Fibroblast of skin of left quadriceps (primary cell): ENCODE measurements around the gene SOCS6.

Source experiments
- DNase-seq, 2 experiments: peaks; one replicate each; pipeline ENCODE4 v3.0.0-alpha.2; 2013; ENCODE audit warnings: low read depth in 2 of 2

SOCS6 gene

DNA sequence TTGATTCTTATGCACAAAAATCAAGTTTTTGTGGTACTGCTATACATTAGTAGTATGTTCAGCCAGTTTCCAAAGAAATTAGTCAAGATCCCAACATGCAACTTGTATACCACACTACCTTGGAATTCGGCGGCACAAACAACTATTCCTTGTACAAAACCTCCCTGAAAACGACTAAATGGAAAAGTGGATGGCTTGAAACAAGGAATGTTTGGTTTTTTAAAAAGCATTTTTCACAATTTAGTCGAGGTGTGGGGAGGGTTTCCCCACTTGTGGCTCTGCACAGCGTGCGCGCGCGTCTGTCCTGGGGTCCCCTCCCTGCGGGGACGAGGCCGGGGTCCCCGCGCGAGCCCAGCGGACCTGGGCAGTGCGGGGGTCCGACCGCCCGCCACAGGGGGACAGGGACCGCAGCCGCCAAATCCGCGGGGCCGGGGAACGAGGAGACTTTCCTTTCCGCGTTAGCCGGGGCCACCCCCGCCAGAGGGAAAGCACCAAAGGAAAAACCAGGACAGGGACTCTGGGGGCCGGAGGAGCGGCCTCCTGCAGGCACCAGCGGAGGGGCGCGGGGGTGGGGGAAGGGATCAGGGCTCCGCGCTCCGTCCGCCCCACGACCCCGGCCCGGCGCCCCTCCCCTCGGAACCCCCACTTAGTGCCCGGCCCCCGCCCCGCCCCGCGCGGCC, 534 bp upstream of the SOCS6 start:
- no peak for DNase-seq

- DNase-seq, result no peak
These were observed 787 bp downstream of the SOCS6 start for GRCh38 chr18:70289351-70290312.

DNA sequence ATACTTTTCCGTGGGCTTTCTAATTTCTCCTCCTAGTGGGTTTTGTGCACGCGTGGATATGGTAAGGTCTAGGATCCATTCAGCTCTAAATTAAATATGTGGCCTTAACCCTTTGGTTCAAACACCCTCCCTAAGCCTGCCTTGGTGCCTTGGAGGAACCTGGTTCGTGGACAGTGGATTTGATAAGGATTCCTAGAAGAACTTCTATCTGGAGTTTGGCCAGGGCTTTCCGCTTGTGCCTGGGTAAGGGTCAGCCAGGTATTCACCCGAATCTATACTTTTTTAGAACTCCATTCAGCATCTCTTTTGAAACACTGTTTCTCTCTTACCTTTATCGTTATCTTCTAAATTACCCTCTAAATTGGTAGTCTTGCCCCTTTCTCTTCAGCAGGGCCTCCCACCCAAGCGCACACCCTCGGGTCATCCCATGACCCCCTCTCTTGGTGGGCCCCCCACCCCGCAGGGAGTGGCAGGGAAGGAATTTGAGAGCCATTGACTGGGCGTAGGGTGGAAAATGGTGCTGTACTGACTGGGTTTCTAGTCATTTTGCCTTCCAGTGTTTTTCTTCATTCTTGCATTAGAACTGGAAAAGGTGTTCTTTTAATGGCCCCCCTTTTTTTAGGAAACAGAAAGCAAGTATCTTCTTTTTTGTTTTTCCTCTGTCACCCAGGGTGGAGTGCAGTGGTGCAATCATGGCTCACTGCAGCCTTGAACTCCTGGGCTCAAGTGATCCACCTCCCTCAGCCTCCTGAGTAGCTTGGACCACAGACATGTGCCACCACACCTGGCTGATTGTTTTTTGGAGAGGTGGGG, 1.8 kb downstream of the SOCS6 start:
- no peak for DNase-seq

- no peak for DNase-seq
These were observed 2.4 kb downstream of the SOCS6 start for GRCh38 chr18:70291295-70291574.

DNA sequence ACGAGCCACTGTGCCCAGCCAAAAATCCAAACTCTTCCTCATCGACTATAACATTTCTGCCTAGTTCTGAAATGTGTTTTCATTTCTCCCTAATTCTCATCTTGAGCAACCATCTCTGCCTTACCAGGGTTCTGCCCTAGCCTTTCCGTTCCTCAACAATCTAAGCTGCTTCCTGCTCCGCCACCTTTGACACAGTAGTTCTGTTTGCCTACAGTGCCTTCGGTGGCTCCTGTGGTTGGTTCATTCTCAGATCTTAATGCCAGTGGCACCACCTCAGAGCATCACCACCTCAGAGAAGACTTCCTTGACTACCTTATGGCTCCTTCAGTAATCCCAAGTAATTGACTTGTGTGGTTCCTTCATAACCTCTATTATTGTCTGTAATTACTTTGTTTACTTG, 3.8 kb downstream of the SOCS6 start:
- DNase-seq, result no peak

DNA sequence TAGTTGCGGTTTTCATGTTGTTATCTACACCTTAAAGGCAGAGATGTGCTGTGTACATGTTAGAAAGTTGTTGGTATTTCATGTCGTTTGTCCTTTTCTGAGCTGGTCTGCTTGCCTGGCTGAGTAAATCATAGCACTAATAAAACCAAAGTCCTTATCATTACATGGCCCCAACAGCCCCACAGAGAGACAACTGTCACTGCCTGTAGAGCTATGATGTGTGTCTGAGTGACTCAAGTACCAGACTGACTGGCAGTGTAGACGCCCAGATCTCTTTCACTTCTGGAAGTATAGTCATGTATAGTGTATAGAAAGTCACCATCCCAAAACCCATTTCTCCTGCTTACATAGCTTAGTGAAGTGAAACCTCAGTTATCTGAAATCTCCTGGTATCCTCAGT, 4.3 kb downstream of the SOCS6 start:
- no peak for DNase-seq

DNA sequence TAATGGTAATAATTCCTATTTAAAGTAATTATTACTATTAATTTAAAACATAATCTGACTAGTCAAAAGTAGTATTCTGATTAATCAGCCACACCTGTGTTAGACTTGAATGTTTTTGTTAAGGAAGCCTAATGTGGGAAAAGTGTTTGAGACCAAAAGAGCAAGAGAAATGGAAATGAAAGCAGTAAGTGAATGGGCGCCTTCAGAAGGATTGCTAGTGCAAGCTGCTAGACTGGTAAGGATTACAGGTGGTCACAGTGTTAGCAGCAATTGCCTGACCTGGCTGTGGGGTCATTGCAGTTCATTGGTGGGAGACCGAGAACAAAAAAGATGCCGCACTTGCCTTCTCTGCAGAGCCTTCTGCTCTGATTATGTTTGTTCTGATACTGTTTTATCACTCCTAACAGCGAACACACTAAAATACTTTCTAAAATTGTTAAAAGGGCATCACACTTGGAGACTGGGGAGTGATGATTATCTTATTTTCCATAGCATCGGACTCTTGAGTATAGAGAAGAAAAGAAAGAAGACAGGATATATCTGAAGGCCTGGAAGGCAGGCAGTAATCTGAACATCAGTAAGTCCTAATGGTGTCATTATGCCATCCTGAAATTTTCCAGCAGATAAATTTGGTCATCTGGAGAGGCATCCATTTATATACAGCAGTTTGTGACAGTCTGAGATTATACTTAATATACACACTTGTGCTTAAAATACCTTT, 5.8 kb downstream of the SOCS6 start:
- no peak for DNase-seq

DNA sequence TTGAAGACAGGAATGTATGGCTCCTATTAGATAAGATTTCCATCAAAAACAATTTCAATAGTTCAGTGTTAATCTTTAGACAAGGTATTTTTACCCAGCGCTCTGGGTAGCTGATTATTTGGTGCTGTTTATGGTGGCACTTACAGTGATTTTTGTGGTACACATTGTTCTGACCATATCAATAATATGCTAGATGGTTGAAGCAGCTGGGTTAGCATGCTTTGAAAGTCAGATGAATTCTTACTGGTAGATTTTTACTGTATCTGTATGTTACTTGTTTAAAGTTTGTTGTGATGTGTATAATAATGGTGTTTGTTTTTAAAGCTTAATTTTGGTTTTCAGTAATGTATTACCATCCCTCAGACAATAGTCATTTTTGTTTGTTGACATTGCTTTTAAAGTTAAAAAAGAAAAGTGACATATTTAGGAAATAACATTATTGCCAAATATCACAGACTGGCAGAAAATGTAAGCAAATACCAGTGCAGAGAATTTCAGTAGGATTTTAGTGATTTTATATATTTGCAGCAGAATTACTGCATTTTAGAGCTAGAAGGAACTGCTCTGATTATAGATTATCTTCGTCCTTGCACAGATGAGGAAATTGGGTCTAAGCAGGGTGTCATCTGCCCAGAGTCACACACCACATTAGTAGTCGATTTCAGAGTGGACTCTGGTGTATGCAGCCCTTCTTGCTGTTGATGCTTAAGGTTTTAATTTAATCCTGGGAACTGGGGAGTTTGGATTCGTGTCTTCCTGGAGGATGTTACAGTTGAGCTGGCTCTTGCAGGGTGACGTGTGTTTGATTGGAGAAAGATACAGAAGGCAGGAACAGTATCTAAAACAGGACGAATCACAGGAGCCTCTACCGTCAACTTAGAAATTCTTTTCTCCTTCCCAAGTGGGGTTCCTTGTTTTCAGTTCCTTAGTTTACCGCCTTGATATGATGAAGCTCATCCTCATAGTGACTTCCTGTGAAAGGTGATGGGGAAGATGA, 6.6 kb downstream of the SOCS6 start:
- no peak for DNase-seq

DNA sequence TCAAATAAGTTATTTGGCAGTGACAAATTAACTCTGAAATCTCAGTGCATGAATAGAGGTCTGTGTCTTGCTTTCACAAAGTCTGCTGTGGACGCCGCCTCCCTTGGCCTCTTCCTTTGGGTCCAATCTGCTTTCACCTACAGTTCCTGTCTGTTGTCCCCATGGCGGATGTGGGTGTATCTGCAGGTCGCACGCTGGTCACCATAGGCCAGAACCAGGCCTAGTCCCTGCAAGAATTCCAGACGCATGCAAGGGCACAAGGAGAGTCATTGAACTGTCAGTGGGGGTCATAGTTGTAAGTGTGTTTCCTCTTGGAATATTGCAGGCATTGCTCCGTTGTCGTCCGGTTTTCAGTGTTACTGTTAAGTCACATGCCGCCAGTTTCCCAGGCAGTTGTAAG, 7.4 kb downstream of the SOCS6 start:
- no peak for DNase-seq

- DNase-seq, result no peak
These were observed 7.9 kb downstream of the SOCS6 start for GRCh38 chr18:70296781-70297180.

DNA sequence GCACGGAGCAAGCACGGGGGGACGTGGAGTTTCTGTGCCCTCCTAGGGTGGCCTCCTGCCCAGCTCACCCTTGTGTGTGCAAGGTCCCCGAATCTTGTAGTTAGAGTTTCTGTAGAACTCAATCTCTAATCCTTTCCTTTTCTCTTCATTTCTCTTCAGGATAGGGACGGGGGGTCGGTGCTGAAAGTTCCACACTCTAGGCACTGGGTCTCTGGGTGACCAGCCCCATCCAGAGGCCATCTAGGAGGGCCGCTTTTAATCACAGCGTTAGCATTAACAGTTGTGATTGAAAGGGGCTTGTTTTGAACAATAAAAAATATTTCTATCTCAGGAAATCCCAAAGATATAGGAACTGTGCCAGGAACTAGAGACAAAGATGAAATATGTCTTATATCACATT, 10.5 kb downstream of the SOCS6 start:
- DNase-seq, result no peak

- no peak for DNase-seq
These were observed 12.8 kb downstream of the SOCS6 start for GRCh38 chr18:70301667-70302066.

DNA sequence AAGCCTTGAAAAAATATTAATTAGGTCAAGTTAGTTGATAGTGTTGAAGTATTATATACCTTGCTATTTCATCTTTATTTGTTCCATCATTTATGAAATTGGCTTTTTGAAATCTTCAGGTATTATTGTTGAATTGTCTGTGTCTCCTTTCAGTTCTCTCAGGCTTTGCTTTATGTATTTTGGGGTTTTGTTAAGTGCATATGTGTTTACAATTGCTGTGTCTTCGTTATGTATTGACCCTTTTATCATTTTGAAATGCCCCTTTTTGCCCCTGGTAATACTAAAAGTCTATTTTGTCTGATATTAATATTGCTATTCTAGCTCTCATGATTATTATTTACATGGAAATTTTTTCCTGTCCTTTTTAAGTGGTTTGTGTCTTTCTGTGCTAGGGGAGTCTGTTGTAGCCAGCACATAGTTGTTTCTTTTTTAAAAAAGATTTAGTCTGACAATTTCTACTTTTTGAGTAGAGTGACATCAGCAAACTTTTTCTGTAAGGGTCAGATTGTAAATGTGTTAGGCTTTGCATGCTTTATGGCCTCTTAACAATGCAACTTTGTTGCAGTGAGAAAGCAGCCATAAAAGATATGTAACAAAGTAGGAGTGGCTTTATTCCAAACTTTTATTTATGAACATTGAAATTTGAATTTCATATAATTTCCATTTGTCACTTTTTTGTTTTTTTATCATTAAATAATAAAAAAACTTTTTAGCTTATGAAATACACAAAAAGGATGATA, 19.9 kb downstream of the SOCS6 start:
- DNase-seq, result no peak

DNA sequence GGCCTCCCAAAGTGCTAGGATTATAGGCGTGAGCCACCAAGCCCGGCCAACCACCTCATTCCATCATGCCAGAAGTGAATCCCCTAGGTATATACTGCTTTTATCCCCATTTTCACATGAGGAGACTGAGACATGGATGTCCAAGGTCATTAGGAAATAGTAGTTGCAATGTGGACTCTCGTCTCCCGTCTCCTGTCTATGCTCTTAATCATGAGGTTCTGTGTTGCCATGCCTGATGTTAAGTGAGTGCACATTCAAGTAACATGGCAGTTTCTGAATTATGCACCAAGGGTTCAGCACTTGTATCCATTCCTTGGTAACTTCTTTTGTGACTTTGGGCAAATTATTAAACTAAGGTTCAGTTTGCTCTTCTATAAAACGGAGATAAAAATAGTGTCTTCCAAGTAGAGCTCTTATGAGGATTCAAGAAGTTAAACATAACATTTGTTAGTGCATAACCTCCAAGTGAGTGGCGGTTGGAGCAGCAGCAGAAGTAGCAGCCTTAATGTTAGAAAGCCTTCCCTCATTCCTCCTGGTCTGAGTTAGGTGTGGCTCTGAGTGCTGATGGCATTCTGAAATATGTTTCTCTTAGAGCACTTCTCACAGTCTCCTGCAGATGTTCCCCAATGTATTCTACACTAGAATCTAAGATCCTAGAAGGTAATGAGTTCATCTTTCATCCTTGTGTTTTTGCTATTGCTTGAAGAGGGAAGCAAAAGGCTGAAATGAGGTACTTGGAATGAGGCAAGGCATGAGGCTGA, 21.9 kb downstream of the SOCS6 start:
- DNase-seq, result no peak

DNA sequence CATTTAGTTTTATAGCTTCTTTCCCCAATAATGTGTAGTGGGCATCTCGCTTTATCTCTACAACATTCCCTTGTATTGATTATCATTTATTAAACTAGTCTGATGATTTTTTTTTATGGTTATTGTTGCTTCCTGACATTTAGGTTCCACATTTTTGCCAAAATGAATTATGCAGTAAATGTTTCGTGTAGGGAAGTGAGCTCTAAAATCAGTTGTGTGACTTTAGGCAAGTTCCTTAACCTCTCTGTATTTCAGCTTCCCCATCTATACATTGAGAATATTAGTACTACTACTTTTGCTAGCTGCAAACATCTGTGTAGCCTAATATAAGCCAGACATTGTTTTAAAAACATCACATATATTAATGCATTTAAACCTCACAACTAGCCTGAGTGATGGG, 22.9 kb downstream of the SOCS6 start:
- DNase-seq, result no peak

DNA sequence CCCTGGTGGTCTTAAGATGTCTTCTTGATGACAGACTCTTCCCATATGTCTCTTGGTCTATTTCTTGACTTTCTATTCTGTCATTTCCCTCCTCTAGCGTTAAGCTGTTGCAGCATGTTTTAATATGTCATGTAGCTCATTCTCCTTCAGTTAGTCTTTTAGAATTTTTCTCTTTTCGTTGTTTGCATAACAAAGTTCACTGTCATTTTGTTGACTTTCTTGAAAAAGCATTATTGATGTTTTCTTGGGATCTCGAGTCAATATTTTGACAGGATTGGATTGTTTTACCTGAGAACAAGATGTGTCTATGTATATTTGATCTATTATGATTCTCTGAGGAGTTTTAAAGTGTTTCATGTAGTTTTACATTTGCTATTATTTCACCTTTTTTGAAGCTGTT, 24.8 kb downstream of the SOCS6 start:
- DNase-seq, result no peak

- no peak for DNase-seq
These were observed 25.4 kb downstream of the SOCS6 start for GRCh38 chr18:70314151-70314782.

- DNase-seq, result no peak
These were observed 30.3 kb downstream of the SOCS6 start for GRCh38 chr18:70319187-70319586.

DNA sequence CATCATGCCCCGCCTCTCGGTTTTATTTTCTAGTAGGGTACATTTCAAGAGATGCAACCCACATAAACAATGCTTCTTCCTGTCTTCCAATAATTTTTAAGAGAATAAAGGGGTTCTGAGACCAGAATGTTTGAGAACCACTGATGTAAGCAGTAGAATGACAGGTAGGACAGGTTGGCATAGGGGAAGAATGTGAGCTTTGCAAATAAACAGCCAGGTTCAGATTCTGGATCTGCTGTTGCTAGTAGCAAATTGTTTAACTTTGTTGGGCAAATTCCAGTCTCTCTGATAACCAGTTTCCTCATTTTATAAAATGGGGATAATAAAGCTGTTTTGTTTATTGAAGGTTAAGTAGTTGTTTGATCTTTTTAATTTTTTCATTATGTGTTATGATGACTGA, 32.8 kb downstream of the SOCS6 start:
- DNase-seq, result no peak
